GM19351 (cell line): ENCODE measurements around the gene PLEKHH1.
"Not testable (repeated sequence)": the region's sequence is repeated elsewhere in the genome, so short reads cannot be mapped to it uniquely, and the experiment has no call there.

ENCODE experiments used
- ATAC-seq: cut with Tn5 transposase; IDR thresholded peaks from one replicate; pipeline ENCODE4 v1.9.1; 2021; ENCODE audit warnings: mild to moderate bottlenecking, moderate library complexity; ENCODE audit not compliant: unreplicated experiment

Gene PLEKHH1

DNA sequence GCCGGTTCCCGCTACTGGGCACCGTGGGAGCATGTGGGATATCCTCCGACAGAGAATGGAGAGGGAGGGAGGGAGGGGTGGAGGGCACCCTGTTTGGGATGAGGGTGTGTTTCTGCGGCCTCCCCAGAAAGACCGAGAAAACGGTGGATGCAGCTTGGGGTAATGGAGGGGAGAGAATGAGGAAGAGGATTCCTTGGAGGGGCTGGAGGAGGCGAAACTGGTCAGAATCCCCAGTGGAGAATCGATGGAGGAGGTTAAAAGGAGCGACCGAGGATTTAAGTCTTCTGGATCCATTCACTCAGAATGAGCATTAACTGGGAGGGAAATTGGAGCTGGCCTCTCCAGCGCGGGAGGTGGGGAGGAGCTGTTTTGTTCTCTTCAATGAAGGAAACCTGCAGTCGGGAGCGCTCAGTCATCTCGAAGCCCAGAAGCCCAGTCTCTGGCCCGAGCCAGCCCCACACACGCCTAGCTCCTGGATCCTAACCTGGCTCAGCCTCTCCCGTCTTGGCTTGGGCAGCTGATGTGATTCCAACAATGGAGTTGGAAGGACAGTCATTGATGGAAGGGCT lies 87.2 kb downstream of the PLEKHH1 start:
- ATAC-seq = no peak

DNA sequence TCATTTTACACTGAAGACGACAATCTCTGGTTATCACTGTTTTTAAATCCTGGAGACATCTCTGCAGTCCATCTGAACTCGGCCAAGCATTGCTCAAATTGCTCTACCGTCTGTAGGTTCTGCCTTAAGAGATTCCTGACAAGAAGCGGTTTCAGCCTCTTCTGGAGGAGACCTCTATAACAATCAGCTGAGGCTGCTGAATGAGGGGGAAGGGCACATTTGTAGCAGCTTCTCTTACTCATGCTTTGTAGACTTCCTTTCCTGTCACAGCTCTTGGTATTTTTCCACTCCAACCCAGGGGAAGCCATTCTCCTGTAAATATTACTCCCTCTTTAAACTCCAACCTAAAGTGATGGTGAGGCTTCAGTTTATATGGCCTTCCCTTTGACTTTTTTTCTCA lies 89.6 kb downstream of the PLEKHH1 start:
- no peak for ATAC-seq

DNA sequence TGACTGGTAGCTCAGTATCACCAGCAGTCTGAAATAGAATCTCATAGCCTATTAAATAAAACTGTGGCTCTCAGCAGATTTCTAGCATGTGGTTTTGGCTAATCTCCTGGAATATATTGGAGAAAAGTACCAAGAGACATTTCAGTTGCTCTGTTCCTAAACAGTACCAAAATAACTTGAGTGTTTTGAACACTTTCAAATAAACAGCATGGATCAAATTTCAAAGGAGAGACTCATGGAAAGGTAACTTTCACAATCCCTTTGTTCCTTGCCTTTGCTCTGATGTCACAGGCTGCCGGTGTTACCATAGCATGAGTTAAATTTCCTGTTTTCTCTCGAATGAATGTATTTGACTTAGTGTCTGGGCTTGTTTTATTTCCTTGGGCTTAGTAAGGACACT lies 90.0 kb downstream of the PLEKHH1 start:
- ATAC-seq = no peak

DNA sequence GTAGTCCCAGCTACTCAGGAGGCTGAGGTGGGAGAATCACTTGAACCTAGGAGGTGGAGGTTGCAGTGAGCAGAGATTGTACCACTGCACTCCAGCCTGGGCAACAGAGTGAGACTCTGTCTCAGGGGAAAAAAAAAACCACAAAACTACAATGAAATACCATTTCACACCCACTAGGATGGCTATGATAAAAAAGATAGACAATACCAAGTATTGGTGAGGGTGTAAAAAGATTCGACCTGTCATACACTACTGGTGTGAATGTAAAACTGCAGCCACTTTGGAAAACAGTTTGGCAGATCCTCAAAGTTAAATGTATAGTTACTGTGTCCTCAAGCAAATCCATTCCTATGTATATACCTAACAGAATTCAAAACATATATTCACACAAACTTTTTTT lies 93.0 kb downstream of the PLEKHH1 start:
- not testable (repeated sequence) for ATAC-seq

GRCh38 chr14:67627519-67627918 lies 94.4 kb downstream of the PLEKHH1 start:
- no peak for ATAC-seq

DNA sequence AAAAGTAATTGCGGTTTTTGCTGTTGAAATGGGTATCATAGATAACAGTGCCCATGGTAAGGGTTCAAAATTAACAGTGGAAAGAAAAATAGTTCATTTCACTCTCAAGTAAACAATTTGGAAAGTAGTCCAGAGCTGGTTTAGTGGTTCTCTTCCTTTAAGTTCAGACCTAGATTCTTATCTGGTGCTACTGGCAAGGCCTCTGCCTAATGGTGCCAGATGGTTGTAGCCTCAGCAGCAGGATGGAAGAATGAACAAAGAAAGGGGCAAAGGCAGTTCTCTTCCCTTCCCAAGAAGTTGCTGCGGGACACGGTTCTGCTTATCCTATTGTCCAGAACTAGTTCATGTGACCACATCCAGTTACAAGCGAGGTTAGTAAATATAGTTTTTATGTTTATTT lies 97.1 kb downstream of the PLEKHH1 start:
- ATAC-seq = no peak

GRCh38 chr14:67630938-67631337 lies 97.8 kb downstream of the PLEKHH1 start:
- no peak for ATAC-seq

DNA sequence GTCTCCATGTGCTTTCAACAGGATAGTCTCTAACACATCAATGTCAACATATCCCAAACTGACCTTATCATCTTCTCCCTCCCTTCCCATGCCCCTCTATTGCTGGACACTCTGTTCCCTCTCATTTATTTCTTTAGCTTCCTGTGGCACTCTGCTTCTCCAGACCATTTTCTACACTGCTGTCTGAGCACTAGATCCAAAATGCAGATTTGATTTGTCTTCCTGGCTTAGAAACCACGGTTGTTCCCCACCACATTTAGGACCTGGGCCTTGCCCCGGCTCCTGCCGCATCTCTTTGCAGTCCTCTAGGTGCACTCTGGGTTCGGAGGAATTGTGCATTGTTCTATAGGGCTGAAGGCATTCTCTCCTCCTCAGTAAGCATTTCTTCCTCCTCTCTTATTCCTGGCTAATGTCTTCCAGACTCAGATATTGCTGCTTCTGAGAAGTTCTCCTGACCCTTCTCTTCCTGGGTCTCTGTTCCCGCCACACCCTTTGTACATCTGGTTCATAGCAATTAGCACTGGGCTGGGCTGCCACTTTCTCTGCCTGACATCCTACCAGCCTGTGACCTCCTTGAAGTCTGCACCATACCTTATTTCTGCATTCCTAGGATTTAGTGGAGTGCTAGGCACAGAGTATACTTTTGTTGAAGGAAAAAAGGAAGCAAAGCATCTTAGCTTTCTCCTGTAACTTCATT lies 100.5 kb downstream of the PLEKHH1 start:
- no peak for ATAC-seq

DNA sequence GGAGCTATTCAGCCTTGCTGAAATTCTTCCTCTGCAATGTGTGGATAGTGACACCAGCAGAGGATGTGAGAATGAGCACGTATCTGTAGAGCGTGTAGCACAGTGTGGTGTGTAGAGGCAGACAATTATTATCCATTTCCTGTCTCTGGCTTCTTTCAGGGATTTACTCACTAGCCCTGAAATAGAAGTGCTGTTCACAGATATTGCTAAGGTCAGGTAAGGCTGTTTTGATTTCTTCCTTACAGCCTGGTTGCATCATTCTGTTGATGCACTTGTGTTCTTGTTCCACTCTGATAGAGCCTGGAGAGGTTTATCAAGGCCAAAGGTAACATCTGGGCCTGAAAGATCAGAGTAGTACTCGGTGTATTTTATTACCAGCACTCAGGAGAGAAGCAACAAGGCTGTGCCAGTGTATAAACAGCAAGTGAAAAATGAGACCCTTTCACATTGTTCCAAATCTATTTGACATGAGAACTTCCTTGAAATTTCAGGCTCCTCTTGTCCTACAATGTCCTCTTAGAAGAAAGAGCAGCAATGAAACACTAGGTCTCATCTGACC lies 103.3 kb downstream of the PLEKHH1 start:
- peak; percentile 75 for ATAC-seq

DNA sequence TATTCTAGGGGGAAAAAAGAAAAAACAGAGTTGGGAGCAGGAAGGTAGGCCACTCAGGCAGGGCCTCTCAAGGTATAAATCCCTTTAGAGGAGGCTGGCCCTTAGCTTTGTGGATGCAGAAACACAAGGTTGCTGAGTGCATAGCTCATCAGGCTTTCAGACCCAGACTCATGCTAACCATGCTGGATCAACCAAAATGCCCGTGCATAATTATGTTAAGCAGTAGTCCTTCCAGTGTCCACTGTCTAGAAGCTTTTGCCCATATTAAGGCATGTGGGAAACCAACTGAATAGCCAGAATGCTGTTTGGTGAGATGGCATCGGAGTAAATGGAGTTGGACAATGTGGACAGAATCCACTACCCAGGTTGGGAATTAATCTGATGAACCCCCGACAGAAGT lies 105.6 kb downstream of the PLEKHH1 start:
- no peak for ATAC-seq
